Vagina (tissue), 2 donors: ENCODE measurements around the gene FAM120A. TPM values are rescaled to one million over a fixed set of nuclear protein-coding genes. Genes with fewer than 3 reads are reported as not detected.

ENCODE experiments used
- DNase-seq, 2 donors: peaks; one replicate each; pipeline ENCODE4 v3.0.0-alpha.2; 2017; ENCODE audit errors: extremely low spot score in 2 of 2
- H3K27ac ChIP-seq: fragments of 200-600 bp; sonication (generic); one replicate; pipeline ENCODE4 v1.5.1; 2019
- H3K27me3 ChIP-seq: fragments of 200-600 bp; sonication (generic); one replicate; pipeline ENCODE4 v1.5.1; 2019
- H3K36me3 ChIP-seq, 2 donors: fragments of 200-600 bp; sonication (generic); one replicate each; pipeline ENCODE4 v1.5.1; 2017 to 2019
- H3K4me1 ChIP-seq: fragments of 200-600 bp; sonication (generic); one replicate; pipeline ENCODE4 v1.5.1; 2019
- H3K4me3 ChIP-seq, 2 donors: fragments of 200-600 bp; sonication (generic); 1 replicate in 1 of 2; 2 replicates in 1 of 2; pipeline ENCODE4 v1.5.1; 2016 to 2019
- H3K9me3 ChIP-seq: fragments of 200-600 bp; sonication (generic); one replicate; pipeline ENCODE4 v1.5.1; 2019
- CTCF ChIP-seq, 3 experiments: fragments of 450-650 bp in 2 of 3; fragments of 200-600 bp in 1 of 3; sonication (generic) in 1 of 3; IDR thresholded peaks; one replicate each; pipeline ENCODE4 v1.5.1; 2017 to 2019; ENCODE audit warnings: antibody characterized with exemption in 3 of 3, mild to moderate bottlenecking in 2 of 3, moderate library complexity in 2 of 3
- POLR2A ChIP-seq, 2 donors: fragments of 450-650 bp; IDR thresholded peaks; one replicate each; pipeline ENCODE4 v1.6.1; 2017; ENCODE audit warnings: antibody characterized with exemption in 2 of 2, mild to moderate bottlenecking in 2 of 2, moderate library complexity in 2 of 2
- POLR2AphosphoS5 ChIP-seq, 2 donors: sonication (generic); formaldehyde crosslinking; IDR thresholded peaks; one replicate each; pipeline ENCODE4 v1.9.0; 2017; ENCODE audit warnings: antibody characterized with exemption in 2 of 2, mild to moderate bottlenecking in 2 of 2, low read depth in 1 of 2; ENCODE audit not compliant: insufficient read depth in 1 of 2
- intact Hi-C: fragments of 100-400 bp; cut with DNase I; formaldehyde crosslinking; loops from one replicate; pipeline ENCODE4 v1.15.1; 2023
- total RNA-seq: library from RNA; depleted of rRNA; stranded (reverse); fragments of >200 nt; gene quantifications from one replicate; pipeline ENCODE4 v1.2.3, GENCODE V29; 2016

Gene FAM120A
- total RNA-seq, 1 donor from 2014 or later = 98.2 TPM

GRCh38 chr9:93582550-93582949 is 131.1 kb downstream of the FAM120A start:
- H3K9me3 ChIP-seq = no peaks in the 10 kb centered on the region
- H3K36me3 ChIP-seq = no peaks in the 10 kb centered on the region
- intact Hi-C loops = no loop called here
- no peak for DNase-seq
- H3K27ac ChIP-seq = no peak overlapping the region
- H3K4me1 ChIP-seq = peaks cover 68% of the 10 kb centered on the region
- no peak for TF ChIP-seq POLR2AphosphoS5 (IDR thresholded peaks at IDR 0.05; ENCODE audit: insufficient read depth in 1 of 2, low read depth in 1 of 2)
- no peak for TF ChIP-seq POLR2A (IDR thresholded peaks at IDR 0.05)
- TF ChIP-seq CTCF (IDR thresholded peaks at IDR 0.05) = no peak
- H3K27me3 ChIP-seq = no peaks in the 10 kb centered on the region
- no peak overlapping the region for H3K4me3 ChIP-seq

GRCh38 chr9:93585259-93585658 is 133.8 kb downstream of the FAM120A start:
- TF ChIP-seq CTCF (IDR thresholded peaks at IDR 0.05) (no peak), POLR2AphosphoS5 (IDR thresholded peaks at IDR 0.05; ENCODE audit: insufficient read depth in 1 of 2, low read depth in 1 of 2) (no peak), POLR2A (IDR thresholded peaks at IDR 0.05) (no peak)
- DNase-seq = peak in 1 of 2 donors; percentile 69
- Histone ChIP-seq H3K9me3 (no peaks in the 10 kb centered on the region), H3K4me1 (peaks cover 59% of the 10 kb centered on the region), H3K4me3 (no peak overlapping the region), H3K27ac (no peak overlapping the region), H3K27me3 (no peaks in the 10 kb centered on the region), H3K36me3 (no peaks in the 10 kb centered on the region)
- intact Hi-C loops = no loop called here

DNA sequence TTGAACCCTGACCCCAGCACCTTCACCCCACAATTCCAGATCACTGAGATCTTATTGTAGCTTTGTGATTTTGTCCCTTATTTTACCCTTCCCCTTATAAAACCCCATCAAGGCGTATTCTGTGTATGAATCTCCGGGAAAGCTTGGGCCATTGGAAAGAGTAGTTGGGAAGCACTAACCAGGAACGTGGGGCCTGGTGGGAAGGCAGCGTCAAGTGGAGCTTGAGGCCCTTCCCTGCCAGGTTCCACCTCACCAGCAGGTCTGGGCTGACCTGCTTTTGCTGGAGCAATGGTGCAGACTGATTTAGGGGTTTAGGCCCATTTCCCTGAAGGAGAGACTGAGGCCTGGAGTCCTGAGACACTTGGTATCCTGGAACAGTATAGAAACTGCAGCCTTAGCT is 134.2 kb downstream of the FAM120A start:
- no peaks in the 10 kb centered on the region for H3K9me3 ChIP-seq
- intact Hi-C loops = no loop called here
- no peak overlapping the region for H3K27ac ChIP-seq
- no peaks in the 10 kb centered on the region for H3K36me3 ChIP-seq
- no peak for TF ChIP-seq POLR2AphosphoS5 (IDR thresholded peaks at IDR 0.05; ENCODE audit: insufficient read depth in 1 of 2, low read depth in 1 of 2)
- no peak for TF ChIP-seq POLR2A (IDR thresholded peaks at IDR 0.05)
- TF ChIP-seq CTCF (IDR thresholded peaks at IDR 0.05) = no peak
- H3K27me3 ChIP-seq = no peaks in the 10 kb centered on the region
- no peak for DNase-seq
- H3K4me3 ChIP-seq = no peak overlapping the region
- peaks cover 59% of the 10 kb centered on the region for H3K4me1 ChIP-seq

- no peak overlapping the region for H3K4me3 ChIP-seq
- intact Hi-C loops = no loop called here
- TF ChIP-seq POLR2AphosphoS5 (IDR thresholded peaks at IDR 0.05; ENCODE audit: insufficient read depth in 1 of 2, low read depth in 1 of 2) = no peak
- TF ChIP-seq CTCF (IDR thresholded peaks at IDR 0.05) = no peak
- no peak for TF ChIP-seq POLR2A (IDR thresholded peaks at IDR 0.05)
These were observed 135.0 kb downstream of the FAM120A start for GRCh38 chr9:93586290-93587057.

GRCh38 chr9:93587284-93587650 is 135.8 kb downstream of the FAM120A start:
- Histone ChIP-seq H3K9me3 (no peaks in the 10 kb centered on the region), H3K27ac (no peak overlapping the region), H3K4me1 (peaks cover 61% of the 10 kb centered on the region), H3K27me3 (no peaks in the 10 kb centered on the region), H3K4me3 (no peak overlapping the region), H3K36me3 (no peaks in the 10 kb centered on the region)
- DNase-seq = no peak
- intact Hi-C loops = no loop called here
- TF ChIP-seq POLR2AphosphoS5 (IDR thresholded peaks at IDR 0.05; ENCODE audit: insufficient read depth in 1 of 2, low read depth in 1 of 2) (no peak), CTCF (IDR thresholded peaks at IDR 0.05) (no peak), POLR2A (IDR thresholded peaks at IDR 0.05) (no peak)

More at GRCh38 chr9:93586290-93587057, 135.0 kb downstream of the FAM120A start:
- Histone ChIP-seq H3K36me3 (no peaks in the 10 kb centered on the region), H3K4me1 (peaks cover 59% of the 10 kb centered on the region), H3K27me3 (no peaks in the 10 kb centered on the region), H3K9me3 (no peaks in the 10 kb centered on the region), H3K27ac (no peak overlapping the region)
- DNase-seq = peak in 1 of 2 donors; percentile 64
